ENCODE measurements around the gene CEP112. TPM values are rescaled to one million over a fixed set of nuclear protein-coding genes. Genes with fewer than 3 reads are reported as not detected.

CEP112 gene
- total and polyA plus RNA-seq, 4 donors: 1.1 to 4.9 (median 1.4) TPM

DNA sequence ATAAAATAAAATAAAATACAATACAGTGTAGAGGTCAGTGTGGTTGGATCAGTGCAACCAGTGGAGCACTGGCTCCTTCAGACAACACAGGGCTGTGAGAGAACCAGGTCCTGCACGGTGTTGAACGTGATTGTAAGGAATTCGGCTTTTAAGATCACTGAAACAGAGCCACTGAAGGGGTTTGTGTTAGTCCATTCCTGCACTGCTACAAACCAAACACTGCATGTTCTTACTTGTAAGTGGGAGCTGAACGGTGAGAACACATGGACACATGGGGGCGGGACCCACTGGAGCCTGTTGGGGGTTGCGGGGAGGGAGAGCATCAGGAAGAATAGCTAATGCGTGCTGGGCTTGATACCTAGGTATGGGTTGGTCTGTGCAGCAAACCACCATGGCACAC is 437.3 kb downstream of the CEP112 start:
- no peak overlapping the region for H3K27ac ChIP-seq (ENCODE audit: low read depth in 1 of 2, low read length in 2 of 2)
- H3K9ac ChIP-seq (ENCODE audit: low read depth in 1 of 2, low read length in 2 of 2): no peak overlapping the region
- no peak for TF ChIP-seq YY1 (IDR thresholded peaks at IDR 0.05)
- TF ChIP-seq, protein P1, sequence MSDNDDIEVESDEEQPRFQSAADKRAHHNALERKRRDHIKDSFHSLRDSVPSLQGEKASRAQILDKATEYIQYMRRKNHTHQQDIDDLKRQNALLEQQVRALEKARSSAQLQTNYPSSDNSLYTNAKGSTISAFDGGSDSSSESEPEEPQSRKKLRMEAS (IDR thresholded peaks at IDR 0.05): no peak
- no peak for TF ChIP-seq HNF4G (IDR thresholded peaks at IDR 0.05)
- peaks cover 0 to 8% (median 0%) of the 10 kb centered on the region in 4 donors for H3K4me1 ChIP-seq (ENCODE audit: control insufficient read depth in 4 of 4, insufficient read depth in 4 of 4, low read length in 3 of 4)
- no peak overlapping the region for H3K4me3 ChIP-seq (ENCODE audit: low read depth in 1 of 3, low read length in 3 of 3)
- no peaks in the 10 kb centered on the region for H3K27me3 ChIP-seq (ENCODE audit: control insufficient read depth in 4 of 4, insufficient read depth in 4 of 4, low read length in 3 of 4)
- no peak for DNase-seq (ENCODE audit: low spot score)
- WGBS: 95% methylated on average over 7 of the region's 7 CpGs
- no peaks in the 10 kb centered on the region for H3K36me3 ChIP-seq (ENCODE audit: control insufficient read depth in 4 of 4, insufficient read depth in 3 of 4, low read depth in 1 of 4, low read length in 3 of 4)
- no peaks in the 10 kb centered on the region for H3K9me3 ChIP-seq (ENCODE audit: control insufficient read depth in 4 of 4, low read length in 3 of 4)

DNA sequence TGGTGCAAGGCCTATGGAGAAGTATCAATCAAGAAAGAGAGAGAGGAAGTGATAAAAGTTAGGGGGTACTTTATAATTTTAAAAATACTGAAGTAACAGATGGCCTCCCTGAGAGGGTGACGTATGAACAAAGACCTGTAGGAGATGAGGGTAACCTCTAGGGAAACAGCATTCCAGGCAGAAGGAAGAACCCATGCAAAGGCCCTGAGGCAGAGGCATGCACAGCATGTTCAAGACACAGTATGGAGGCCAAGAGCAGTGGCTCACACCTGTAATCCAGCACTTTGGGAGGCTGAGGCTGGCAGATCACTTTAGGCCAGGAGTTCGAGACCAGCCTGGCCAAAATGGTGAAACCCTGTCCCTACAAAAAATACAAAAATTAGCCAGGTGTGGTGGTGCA is 437.9 kb downstream of the CEP112 start:
- no peaks in the 10 kb centered on the region for H3K9me3 ChIP-seq (ENCODE audit: control insufficient read depth in 4 of 4, low read length in 3 of 4)
- H3K27ac ChIP-seq (ENCODE audit: low read depth in 1 of 2, low read length in 2 of 2): no peak overlapping the region
- 95% methylated on average over 2 of the region's 2 CpGs for WGBS
- TF ChIP-seq GABPA (IDR thresholded peaks at IDR 0.05 in 1 of 2, conservative IDR thresholded peaks at IDR 0.05 in 1 of 2): no peak
- TF ChIP-seq RXRA (IDR thresholded peaks at IDR 0.05): no peak
- no peak for TF ChIP-seq SP1 (IDR thresholded peaks at IDR 0.05)
- TF ChIP-seq RAD21 (IDR thresholded peaks at IDR 0.05): no peak
- TF ChIP-seq, protein P2, sequence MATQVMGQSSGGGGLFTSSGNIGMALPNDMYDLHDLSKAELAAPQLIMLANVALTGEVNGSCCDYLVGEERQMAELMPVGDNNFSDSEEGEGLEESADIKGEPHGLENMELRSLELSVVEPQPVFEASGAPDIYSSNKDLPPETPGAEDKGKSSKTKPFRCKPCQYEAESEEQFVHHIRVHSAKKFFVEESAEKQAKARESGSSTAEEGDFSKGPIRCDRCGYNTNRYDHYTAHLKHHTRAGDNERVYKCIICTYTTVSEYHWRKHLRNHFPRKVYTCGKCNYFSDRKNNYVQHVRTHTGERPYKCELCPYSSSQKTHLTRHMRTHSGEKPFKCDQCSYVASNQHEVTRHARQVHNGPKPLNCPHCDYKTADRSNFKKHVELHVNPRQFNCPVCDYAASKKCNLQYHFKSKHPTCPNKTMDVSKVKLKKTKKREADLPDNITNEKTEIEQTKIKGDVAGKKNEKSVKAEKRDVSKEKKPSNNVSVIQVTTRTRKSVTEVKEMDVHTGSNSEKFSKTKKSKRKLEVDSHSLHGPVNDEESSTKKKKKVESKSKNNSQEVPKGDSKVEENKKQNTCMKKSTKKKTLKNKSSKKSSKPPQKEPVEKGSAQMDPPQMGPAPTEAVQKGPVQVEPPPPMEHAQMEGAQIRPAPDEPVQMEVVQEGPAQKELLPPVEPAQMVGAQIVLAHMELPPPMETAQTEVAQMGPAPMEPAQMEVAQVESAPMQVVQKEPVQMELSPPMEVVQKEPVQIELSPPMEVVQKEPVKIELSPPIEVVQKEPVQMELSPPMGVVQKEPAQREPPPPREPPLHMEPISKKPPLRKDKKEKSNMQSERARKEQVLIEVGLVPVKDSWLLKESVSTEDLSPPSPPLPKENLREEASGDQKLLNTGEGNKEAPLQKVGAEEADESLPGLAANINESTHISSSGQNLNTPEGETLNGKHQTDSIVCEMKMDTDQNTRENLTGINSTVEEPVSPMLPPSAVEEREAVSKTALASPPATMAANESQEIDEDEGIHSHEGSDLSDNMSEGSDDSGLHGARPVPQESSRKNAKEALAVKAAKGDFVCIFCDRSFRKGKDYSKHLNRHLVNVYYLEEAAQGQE (IDR thresholded peaks at IDR 0.05): no peak
- TF ChIP-seq YY1 (IDR thresholded peaks at IDR 0.05): no peak
- TF ChIP-seq NR2F2 (IDR thresholded peaks at IDR 0.05): no peak
- TF ChIP-seq EGR1 (IDR thresholded peaks at IDR 0.05; ENCODE audit: low read depth in 2 of 2): no peak
- TF ChIP-seq, protein P3, sequence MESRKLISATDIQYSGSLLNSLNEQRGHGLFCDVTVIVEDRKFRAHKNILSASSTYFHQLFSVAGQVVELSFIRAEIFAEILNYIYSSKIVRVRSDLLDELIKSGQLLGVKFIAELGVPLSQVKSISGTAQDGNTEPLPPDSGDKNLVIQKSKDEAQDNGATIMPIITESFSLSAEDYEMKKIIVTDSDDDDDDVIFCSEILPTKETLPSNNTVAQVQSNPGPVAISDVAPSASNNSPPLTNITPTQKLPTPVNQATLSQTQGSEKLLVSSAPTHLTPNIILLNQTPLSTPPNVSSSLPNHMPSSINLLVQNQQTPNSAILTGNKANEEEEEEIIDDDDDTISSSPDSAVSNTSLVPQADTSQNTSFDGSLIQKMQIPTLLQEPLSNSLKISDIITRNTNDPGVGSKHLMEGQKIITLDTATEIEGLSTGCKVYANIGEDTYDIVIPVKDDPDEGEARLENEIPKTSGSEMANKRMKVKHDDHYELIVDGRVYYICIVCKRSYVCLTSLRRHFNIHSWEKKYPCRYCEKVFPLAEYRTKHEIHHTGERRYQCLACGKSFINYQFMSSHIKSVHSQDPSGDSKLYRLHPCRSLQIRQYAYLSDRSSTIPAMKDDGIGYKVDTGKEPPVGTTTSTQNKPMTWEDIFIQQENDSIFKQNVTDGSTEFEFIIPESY (IDR thresholded peaks at IDR 0.05): no peak
- no peak for TF ChIP-seq JUND (IDR thresholded peaks at IDR 0.05)
- TF ChIP-seq, protein P1 (IDR thresholded peaks at IDR 0.05): no peak
- TF ChIP-seq FOXA1 (IDR thresholded peaks at IDR 0.05): no peak
- TF ChIP-seq HNF4A (conservative IDR thresholded peaks at IDR 0.05): no peak
- TF ChIP-seq, protein P4, sequence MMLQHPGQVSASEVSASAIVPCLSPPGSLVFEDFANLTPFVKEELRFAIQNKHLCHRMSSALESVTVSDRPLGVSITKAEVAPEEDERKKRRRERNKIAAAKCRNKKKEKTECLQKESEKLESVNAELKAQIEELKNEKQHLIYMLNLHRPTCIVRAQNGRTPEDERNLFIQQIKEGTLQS (IDR thresholded peaks at IDR 0.05): no peak
- TF ChIP-seq, protein P5, sequence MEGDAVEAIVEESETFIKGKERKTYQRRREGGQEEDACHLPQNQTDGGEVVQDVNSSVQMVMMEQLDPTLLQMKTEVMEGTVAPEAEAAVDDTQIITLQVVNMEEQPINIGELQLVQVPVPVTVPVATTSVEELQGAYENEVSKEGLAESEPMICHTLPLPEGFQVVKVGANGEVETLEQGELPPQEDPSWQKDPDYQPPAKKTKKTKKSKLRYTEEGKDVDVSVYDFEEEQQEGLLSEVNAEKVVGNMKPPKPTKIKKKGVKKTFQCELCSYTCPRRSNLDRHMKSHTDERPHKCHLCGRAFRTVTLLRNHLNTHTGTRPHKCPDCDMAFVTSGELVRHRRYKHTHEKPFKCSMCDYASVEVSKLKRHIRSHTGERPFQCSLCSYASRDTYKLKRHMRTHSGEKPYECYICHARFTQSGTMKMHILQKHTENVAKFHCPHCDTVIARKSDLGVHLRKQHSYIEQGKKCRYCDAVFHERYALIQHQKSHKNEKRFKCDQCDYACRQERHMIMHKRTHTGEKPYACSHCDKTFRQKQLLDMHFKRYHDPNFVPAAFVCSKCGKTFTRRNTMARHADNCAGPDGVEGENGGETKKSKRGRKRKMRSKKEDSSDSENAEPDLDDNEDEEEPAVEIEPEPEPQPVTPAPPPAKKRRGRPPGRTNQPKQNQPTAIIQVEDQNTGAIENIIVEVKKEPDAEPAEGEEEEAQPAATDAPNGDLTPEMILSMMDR (IDR thresholded peaks at IDR 0.05; ENCODE audit: low read depth, low read length, missing input control): no peak
- no peak for TF ChIP-seq HNF4G (IDR thresholded peaks at IDR 0.05)
- DNase-seq (ENCODE audit: low spot score): no peak
- no peaks in the 10 kb centered on the region for H3K36me3 ChIP-seq (ENCODE audit: control insufficient read depth in 4 of 4, insufficient read depth in 3 of 4, low read depth in 1 of 4, low read length in 3 of 4)
- no peak overlapping the region for H3K9ac ChIP-seq (ENCODE audit: low read depth in 1 of 2, low read length in 2 of 2)
- H3K4me1 ChIP-seq (ENCODE audit: control insufficient read depth in 4 of 4, insufficient read depth in 4 of 4, low read length in 3 of 4): peaks cover 0 to 8% (median 0%) of the 10 kb centered on the region in 4 donors
- H3K27me3 ChIP-seq (ENCODE audit: control insufficient read depth in 4 of 4, insufficient read depth in 4 of 4, low read length in 3 of 4): no peaks in the 10 kb centered on the region
- H3K4me3 ChIP-seq (ENCODE audit: low read depth in 1 of 3, low read length in 3 of 3): no peak overlapping the region

All from liver (tissue), 9 donors.